K562 (cell line): Measurements from ENCODE around the gene MARK3. TPM values are rescaled to one million over a fixed set of nuclear protein-coding genes. Genes with fewer than 3 reads are reported as not detected.

ENCODE experiments used
- ADNP ChIP-seq: fragments of 200-800 bp; sonication (Bioruptor generic); IDR thresholded peaks from 2 replicates; pipeline ENCODE4 v1.6.1; 2016; ENCODE audit warnings: missing genetic modification characterization, missing compliant biosample characterization
- BCOR ChIP-seq: fragments of 450-650 bp; IDR thresholded peaks from 2 replicates; pipeline ENCODE4 v1.6.1; 2016
- BDP1 ChIP-seq: IDR thresholded peaks from 3 replicates; pipeline ENCODE4 v1.6.1; 2011; ENCODE audit not compliant: insufficient read length, insufficient read depth
- CCNT2 ChIP-seq: IDR thresholded peaks from 2 replicates; pipeline ENCODE4 v1.6.1; 2011; ENCODE audit warnings: borderline replicate concordance, low read depth, mild to moderate bottlenecking, moderate library complexity, mixed read lengths, low read length; ENCODE audit not compliant: insufficient read length; ENCODE audit errors: extremely low read depth
- MAFF ChIP-seq: IDR thresholded peaks from 2 replicates; pipeline ENCODE4 v1.6.1; 2012; ENCODE audit warnings: low read length, improper control_type of control experiment
- PHF8 ChIP-seq: fragments of 200-600 bp; sonication (generic); IDR thresholded peaks from 2 replicates; pipeline ENCODE4 v1.6.1; 2012; ENCODE audit warnings: mixed run types, mild to moderate bottlenecking, inconsistent platforms, low read length, moderate library complexity, borderline replicate concordance
- RBBP5 ChIP-seq: fragments of 200-600 bp; sonication (generic); IDR thresholded peaks from 2 replicates; pipeline ENCODE4 v1.6.1; 2012; ENCODE audit warnings: borderline replicate concordance, mild to moderate bottlenecking, low read length, control low read depth, inconsistent platforms; ENCODE audit not compliant: insufficient read depth, poor library complexity, severe bottlenecking
- RBM17 ChIP-seq: fragments of 200-400 bp; formaldehyde crosslinking; IDR thresholded peaks from 2 replicates; pipeline ENCODE4 v1.6.1; 2017; ENCODE audit warnings: low read depth, mild to moderate bottlenecking, low read length, borderline replicate concordance
- RBM25 ChIP-seq: fragments of 200-400 bp; formaldehyde crosslinking; IDR thresholded peaks from 2 replicates; pipeline ENCODE4 v1.6.1; 2018; ENCODE audit warnings: low read length, low read depth, moderate library complexity; ENCODE audit not compliant: severe bottlenecking
- TEAD1 ChIP-seq, 2 experiments: fragments of 450-650 bp in 1 of 2; sonication (generic) in 1 of 2; formaldehyde crosslinking; IDR thresholded peaks; 2 replicates each; pipeline versions ENCODE4 v1.4.0 to v1.8.0; 2020 to 2022; ENCODE audit warnings: mild to moderate bottlenecking in 2 of 2, missing genetic modification reagents in 1 of 2
- WHSC1 ChIP-seq: IDR thresholded peaks from one replicate; pipeline ENCODE4 v1.6.1; 2012; ENCODE audit warnings: low read length, control low read depth, inconsistent platforms
- ZNF217 ChIP-seq: sonication (generic); formaldehyde crosslinking; IDR thresholded peaks from 2 replicates; pipeline ENCODE4 v1.8.0; 2022; ENCODE audit warnings: mild to moderate bottlenecking, missing genetic modification reagents
- polyA plus RNA-seq, 8 experiments: library from polyadenylated mRNA; depleted of rRNA in 4 of 8; stranded (reverse) in 5 of 8; unstranded in 3 of 8; fragments of >200 nt; fragmentation: Nextera tagmentation in 2 of 8; fragmentation: Illumina TruSeq in 1 of 8; extraction: Ambion mirVana in 2 of 8; extraction: Trizol in 1 of 8; gene quantifications; 2 replicates each; pipeline versions ENCODE4 v1.2.1 to v1.2.3, GENCODE V29; 2011 to 2014; ENCODE audit warnings: inconsistent platforms in 1 of 8, missing spikeins in 1 of 8
- total RNA-seq, 7 experiments: library from RNA; depleted of rRNA in 6 of 7; stranded (reverse); fragments of >200 nt in 6 of 7; fragmentation: Illumina TruSeq in 2 of 7; extraction: Trizol in 2 of 7; gene quantifications; 2 replicates each; pipeline versions ENCODE4 v1.2.1 to v1.2.3, GENCODE V29; 2011 to 2021; ENCODE audit warnings: low replicate concordance in 1 of 7
- TF ChIP-seq, protein P1 (sequence below): sonication (generic); formaldehyde crosslinking; IDR thresholded peaks from 2 replicates; pipeline ENCODE4 v1.8.0; 2022; ENCODE audit warnings: missing genetic modification reagents, mild to moderate bottlenecking, borderline replicate concordance
- TF ChIP-seq, protein P2 (sequence below): fragments of 450-650 bp; IDR thresholded peaks from 2 replicates; pipeline ENCODE4 v1.6.1; 2016; ENCODE audit warnings: missing biosample characterization, missing genetic modification characterization
- TF ChIP-seq, protein P3 (sequence below): fragments of 250-450 bp; sonication (Bioruptor Pico); IDR thresholded peaks from 2 replicates; pipeline ENCODE4 v1.8.0; 2022; ENCODE audit warnings: moderate library complexity, mild to moderate bottlenecking, inconsistent platforms
- TF ChIP-seq, protein P4 (sequence below): fragments of 450-650 bp; IDR thresholded peaks from 2 replicates; pipeline ENCODE4 v1.6.1; 2018; ENCODE audit not compliant: partially characterized antibody
- TF ChIP-seq, protein P5 (sequence below): fragments of 450-650 bp; IDR thresholded peaks from 2 replicates; pipeline ENCODE4 v1.6.1; 2016

MARK3 gene
- total and polyA plus RNA-seq, 9 of the 15 experiments (the other 6 are each of a cell fraction or from before 2014, with no cell fraction given) = 10.1 to 68.7 (median 56.3) TPM

- TF ChIP-seq, protein P1, sequence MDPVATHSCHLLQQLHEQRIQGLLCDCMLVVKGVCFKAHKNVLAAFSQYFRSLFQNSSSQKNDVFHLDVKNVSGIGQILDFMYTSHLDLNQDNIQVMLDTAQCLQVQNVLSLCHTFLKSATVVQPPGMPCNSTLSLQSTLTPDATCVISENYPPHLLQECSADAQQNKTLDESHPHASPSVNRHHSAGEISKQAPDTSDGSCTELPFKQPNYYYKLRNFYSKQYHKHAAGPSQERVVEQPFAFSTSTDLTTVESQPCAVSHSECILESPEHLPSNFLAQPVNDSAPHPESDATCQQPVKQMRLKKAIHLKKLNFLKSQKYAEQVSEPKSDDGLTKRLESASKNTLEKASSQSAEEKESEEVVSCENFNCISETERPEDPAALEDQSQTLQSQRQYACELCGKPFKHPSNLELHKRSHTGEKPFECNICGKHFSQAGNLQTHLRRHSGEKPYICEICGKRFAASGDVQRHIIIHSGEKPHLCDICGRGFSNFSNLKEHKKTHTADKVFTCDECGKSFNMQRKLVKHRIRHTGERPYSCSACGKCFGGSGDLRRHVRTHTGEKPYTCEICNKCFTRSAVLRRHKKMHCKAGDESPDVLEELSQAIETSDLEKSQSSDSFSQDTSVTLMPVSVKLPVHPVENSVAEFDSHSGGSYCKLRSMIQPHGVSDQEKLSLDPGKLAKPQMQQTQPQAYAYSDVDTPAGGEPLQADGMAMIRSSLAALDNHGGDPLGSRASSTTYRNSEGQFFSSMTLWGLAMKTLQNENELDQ (CRISPR knock-in tag) = no peak
- TF ChIP-seq TEAD1 (CRISPR knock-in tag; IDR thresholded peaks at IDR 0.05) (0 out of 4 replicates have a peak, but pooled peaks of 1 of the 2 experiments have one; percentile 28), RBM17 (no peak), WHSC1 (no peak), PHF8 (peak; percentile 21; the same call in 1 of the 2 replicates), BCOR (peak; percentile 48), RBBP5 (peak; percentile 23), MAFF (no peak), ZNF217 (no peak), ADNP (tag) (0 out of 2 replicates have a peak, but pooled peaks have one; percentile 32), RBM25 (peak; percentile 62), BDP1 (no peak), CCNT2 (no peak)
- TF ChIP-seq, protein P2, sequence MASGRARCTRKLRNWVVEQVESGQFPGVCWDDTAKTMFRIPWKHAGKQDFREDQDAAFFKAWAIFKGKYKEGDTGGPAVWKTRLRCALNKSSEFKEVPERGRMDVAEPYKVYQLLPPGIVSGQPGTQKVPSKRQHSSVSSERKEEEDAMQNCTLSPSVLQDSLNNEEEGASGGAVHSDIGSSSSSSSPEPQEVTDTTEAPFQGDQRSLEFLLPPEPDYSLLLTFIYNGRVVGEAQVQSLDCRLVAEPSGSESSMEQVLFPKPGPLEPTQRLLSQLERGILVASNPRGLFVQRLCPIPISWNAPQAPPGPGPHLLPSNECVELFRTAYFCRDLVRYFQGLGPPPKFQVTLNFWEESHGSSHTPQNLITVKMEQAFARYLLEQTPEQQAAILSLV (tag) = no peak
- TF ChIP-seq, protein P3, sequence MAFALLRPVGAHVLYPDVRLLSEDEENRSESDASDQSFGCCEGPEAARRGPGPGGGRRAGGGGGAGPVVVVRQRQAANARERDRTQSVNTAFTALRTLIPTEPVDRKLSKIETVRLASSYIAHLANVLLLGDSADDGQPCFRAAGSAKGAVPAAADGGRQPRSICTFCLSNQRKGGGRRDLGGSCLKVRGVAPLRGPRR (CRISPR knock-in tag) = 0 out of 2 replicates have a peak, but pooled peaks have one; percentile 33
- TF ChIP-seq, protein P4, sequence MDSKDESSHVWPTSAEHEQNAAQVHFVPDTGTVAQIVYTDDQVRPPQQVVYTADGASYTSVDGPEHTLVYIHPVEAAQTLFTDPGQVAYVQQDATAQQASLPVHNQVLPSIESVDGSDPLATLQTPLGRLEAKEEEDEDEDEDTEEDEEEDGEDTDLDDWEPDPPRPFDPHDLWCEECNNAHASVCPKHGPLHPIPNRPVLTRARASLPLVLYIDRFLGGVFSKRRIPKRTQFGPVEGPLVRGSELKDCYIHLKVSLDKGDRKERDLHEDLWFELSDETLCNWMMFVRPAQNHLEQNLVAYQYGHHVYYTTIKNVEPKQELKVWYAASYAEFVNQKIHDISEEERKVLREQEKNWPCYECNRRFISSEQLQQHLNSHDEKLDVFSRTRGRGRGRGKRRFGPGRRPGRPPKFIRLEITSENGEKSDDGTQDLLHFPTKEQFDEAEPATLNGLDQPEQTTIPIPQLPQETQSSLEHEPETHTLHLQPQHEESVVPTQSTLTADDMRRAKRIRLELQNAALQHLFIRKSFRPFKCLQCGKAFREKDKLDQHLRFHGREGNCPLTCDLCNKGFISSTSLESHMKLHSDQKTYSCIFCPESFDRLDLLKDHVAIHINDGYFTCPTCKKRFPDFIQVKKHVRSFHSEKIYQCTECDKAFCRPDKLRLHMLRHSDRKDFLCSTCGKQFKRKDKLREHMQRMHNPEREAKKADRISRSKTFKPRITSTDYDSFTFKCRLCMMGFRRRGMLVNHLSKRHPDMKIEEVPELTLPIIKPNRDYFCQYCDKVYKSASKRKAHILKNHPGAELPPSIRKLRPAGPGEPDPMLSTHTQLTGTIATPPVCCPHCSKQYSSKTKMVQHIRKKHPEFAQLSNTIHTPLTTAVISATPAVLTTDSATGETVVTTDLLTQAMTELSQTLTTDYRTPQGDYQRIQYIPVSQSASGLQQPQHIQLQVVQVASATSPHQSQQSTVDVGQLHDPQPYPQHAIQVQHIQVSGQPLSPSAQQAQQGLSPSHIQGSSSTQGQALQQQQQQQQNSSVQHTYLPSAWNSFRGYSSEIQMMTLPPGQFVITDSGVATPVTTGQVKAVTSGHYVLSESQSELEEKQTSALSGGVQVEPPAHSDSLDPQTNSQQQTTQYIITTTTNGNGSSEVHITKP = peak; percentile 66
- TF ChIP-seq, protein P5, sequence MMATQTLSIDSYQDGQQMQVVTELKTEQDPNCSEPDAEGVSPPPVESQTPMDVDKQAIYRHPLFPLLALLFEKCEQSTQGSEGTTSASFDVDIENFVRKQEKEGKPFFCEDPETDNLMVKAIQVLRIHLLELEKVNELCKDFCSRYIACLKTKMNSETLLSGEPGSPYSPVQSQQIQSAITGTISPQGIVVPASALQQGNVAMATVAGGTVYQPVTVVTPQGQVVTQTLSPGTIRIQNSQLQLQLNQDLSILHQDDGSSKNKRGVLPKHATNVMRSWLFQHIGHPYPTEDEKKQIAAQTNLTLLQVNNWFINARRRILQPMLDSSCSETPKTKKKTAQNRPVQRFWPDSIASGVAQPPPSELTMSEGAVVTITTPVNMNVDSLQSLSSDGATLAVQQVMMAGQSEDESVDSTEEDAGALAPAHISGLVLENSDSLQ = no peak
Measured at GRCh38 chr14:103377522-103378037, 7.6 kb upstream of the MARK3 start (continued).
